Chondrocyte (in vitro differentiated cells): ENCODE data around the gene MARVELD3. TPM values are rescaled to one million over a fixed set of nuclear protein-coding genes. Genes with fewer than 3 reads are reported as not detected.
"Not testable (repeated sequence)": the region's sequence is repeated elsewhere in the genome, so short reads cannot be mapped to it uniquely, and the experiment has no call there.

Source experiments
- DNase-seq: peaks from one replicate; pipeline ENCODE4 v3.0.0; 2021; ENCODE audit warnings: mixed read lengths, low spot score
- H3K27ac Mint-ChIP-seq: one replicate; pipeline ENCODE4 v1.8.0; 2021; ENCODE audit warnings: mild to moderate bottlenecking, moderate library complexity, mixed read lengths; ENCODE audit not compliant: unreplicated experiment
- H3K27me3 Mint-ChIP-seq: 2 replicates; pipeline ENCODE4 v1.8.0; 2021; ENCODE audit warnings: low read depth, mixed read lengths
- H3K36me3 Mint-ChIP-seq: 2 replicates; pipeline ENCODE4 v1.8.0; 2021; ENCODE audit warnings: low read depth, mixed read lengths
- H3K4me1 Mint-ChIP-seq: 2 replicates; pipeline ENCODE4 v1.8.0; 2021; ENCODE audit warnings: low read depth, mild to moderate bottlenecking, mixed read lengths
- H3K4me3 Mint-ChIP-seq: one replicate; pipeline ENCODE4 v1.8.0; 2021; ENCODE audit warnings: mild to moderate bottlenecking, moderate library complexity, mixed read lengths; ENCODE audit not compliant: unreplicated experiment
- H3K9me3 Mint-ChIP-seq: 2 replicates; pipeline ENCODE4 v1.8.0; 2021; ENCODE audit warnings: low read depth, mixed read lengths
- CTCF ChIP-seq: fragments of 200-600 bp; sonication (generic); IDR thresholded peaks from 2 replicates; pipeline ENCODE4 v1.5.0; 2021; ENCODE audit warnings: antibody characterized with exemption, mild to moderate bottlenecking, moderate library complexity
- total RNA-seq: library from RNA; stranded (reverse); gene quantifications from 3 replicates; pipeline ENCODE4 v1.2.1, GENCODE V29; 2021

MARVELD3 gene
- total RNA-seq, 1 donor from 2014 or later = 2.4 TPM

GRCh38 chr16:71681360-71681759 is 55.4 kb downstream of the MARVELD3 start:
- no peak for DNase-seq
- Mint-ChIP-seq H3K36me3 (peaks cover 33% of the 10 kb centered on the region), H3K27ac (no peak overlapping the region), H3K4me1 (no peaks in the 10 kb centered on the region), H3K9me3 (no peaks in the 10 kb centered on the region), H3K4me3 (no peak overlapping the region), H3K27me3 (no peaks in the 10 kb centered on the region)
- no peak for TF ChIP-seq CTCF

- peaks cover 34% of the 10 kb centered on the region for H3K36me3 Mint-ChIP-seq
- H3K4me1 Mint-ChIP-seq, H3K27ac Mint-ChIP-seq, DNase-seq, H3K27me3 Mint-ChIP-seq, H3K9me3 Mint-ChIP-seq, H3K4me3 Mint-ChIP-seq: not testable (repeated sequence)
These were observed 58.3 kb downstream of the MARVELD3 start for GRCh38 chr16:71684280-71684679.

Other genes with a start within 250 kb of the MARVELD3 start
- gene TLE7, start 184.1 kb upstream of the MARVELD3 start, total RNA-seq = not detected in 3 replicates
- 8.6 to 10.4 TPM (median 8.8 TPM) in 3 replicates for gene ZNF23, start 163.9 kb upstream of the MARVELD3 start, total RNA-seq
- gene ZNF19, start 136.9 kb upstream of the MARVELD3 start, total RNA-seq = 1.7 to 3.9 TPM (median 2.1 TPM) in 3 replicates
- gene CHST4, start 99.8 kb upstream of the MARVELD3 start, total RNA-seq = not detected in 3 replicates
- 0.26 to 0.35 TPM in 2 of 3 replicates, not detected in the other for gene TAT, start 49.1 kb upstream of the MARVELD3 start, total RNA-seq
- gene PHLPP2, start 98.5 kb downstream of the MARVELD3 start, total RNA-seq = 10.2 to 12.0 TPM (median 10.9 TPM) in 3 replicates
- 62.7 to 82.0 TPM (median 62.9 TPM) in 3 replicates for gene AP1G1, start 182.7 kb downstream of the MARVELD3 start, total RNA-seq
- 29.4 to 32.4 TPM (median 30.8 TPM) in 3 replicates for gene ATXN1L, start 219.8 kb downstream of the MARVELD3 start, total RNA-seq